GM18505 (cell line): ENCODE measurements around the gene ABCG2.

Experiments used
- ATAC-seq: cut with Tn5 transposase; IDR thresholded peaks from one replicate; pipeline ENCODE4 v1.9.1; 2021; ENCODE audit not compliant: unreplicated experiment
- POLR2A ChIP-seq: IDR thresholded peaks from 4 replicates; pipeline ENCODE4 v1.6.1; 2011; ENCODE audit warnings: borderline replicate concordance; ENCODE audit not compliant: insufficient read depth, insufficient read length; ENCODE audit errors: extremely low read depth

The ABCG2 gene

DNA sequence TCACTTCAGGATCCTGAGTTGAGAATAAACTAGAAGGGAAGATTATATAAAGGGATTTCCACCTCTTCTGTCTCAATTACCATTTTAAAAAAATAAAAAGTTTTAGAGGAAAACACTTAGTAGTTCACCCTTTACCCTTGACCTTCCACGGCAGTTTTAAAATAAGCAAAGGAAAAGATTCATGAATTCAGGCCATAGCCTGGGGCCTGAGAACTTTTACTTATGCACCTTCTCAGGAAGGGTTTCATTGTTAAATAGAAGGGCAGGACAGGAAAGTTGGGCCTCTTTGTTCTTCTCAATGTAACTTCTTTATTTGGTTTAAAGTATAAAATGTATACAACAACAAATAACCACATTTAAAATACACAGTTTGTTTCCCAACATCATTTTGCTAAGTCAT lies 96.1 kb downstream of the ABCG2 start:
- no peak for ATAC-seq
- no peak for TF ChIP-seq POLR2A

DNA sequence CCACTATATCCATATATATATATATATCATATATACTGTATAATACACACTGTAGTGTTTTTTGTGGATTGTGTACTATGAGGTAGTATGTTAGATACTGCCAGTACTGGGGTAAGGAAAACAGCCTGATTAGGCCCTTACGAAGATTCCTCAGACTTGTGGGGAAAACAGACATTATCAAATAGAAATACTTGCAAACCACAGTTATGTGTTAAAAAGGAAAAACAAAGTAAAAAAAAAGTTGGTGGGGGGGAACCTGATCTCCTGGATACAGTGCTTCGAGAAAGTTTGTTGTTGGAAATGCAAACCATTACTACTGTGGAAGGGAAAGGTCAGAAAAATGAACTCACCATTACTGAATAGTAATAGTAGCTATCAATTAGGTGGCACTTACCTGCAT lies 98.0 kb downstream of the ABCG2 start:
- no peak for ATAC-seq
- TF ChIP-seq POLR2A, result no peak

DNA sequence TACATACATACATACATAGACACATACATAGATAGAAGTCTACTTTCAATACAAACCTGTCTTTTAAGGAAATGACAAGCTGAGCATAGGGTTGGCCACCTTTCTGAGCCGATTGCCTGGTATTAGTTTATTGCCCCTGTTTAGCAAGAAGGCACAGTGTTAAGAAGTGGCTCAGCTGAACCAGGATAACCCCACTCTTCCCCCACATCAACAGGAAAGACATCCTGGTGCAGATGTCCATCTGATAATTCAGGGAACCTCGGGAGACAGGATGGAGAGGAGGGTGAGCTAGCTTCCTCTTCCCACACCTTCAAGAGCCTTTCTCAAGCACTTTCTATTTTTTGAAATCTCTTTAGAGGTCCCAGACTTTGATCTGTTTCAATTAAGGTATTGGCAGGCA lies 98.7 kb downstream of the ABCG2 start:
- ATAC-seq, result no peak
- TF ChIP-seq POLR2A, result no peak

DNA sequence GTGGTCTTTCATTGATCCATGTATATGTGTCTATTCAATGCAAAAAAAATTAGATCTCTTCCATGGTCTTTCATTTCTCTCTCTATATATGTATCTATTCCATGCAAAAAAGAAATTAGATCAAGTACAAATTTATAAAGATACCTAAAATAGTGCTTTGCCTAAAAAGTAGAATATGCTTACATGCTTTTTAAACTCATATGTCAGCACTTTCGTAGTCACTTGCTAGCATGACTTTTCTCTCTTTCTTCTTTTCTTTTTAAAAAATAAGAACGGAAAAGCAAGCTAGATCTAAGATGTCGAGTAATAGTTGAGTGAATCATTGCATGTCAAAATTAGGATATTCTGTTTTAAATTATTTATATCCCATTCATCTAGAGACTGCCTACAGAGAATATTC lies 100.1 kb downstream of the ABCG2 start:
- ATAC-seq, result no peak
- no peak for TF ChIP-seq POLR2A

DNA sequence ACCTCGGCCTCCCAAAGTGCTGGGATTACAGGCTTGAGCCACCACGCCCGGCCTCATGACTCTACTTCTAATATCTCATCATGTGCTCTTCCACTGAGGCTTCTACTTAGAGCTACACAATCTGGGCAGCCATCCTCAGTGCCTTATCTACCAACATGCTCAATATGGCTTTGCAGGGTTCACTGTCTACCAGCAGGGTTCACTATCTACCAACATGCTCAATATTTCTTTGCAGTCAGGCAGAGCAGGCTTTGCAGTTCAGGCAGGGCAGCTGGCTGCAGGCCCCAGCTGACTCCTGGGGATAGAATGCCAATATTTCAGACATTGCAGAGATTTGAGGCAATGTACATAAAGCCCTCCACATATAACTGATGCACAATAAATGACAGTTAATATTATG lies 103.5 kb downstream of the ABCG2 start:
- ATAC-seq, result peak; percentile 59
- no peak for TF ChIP-seq POLR2A

DNA sequence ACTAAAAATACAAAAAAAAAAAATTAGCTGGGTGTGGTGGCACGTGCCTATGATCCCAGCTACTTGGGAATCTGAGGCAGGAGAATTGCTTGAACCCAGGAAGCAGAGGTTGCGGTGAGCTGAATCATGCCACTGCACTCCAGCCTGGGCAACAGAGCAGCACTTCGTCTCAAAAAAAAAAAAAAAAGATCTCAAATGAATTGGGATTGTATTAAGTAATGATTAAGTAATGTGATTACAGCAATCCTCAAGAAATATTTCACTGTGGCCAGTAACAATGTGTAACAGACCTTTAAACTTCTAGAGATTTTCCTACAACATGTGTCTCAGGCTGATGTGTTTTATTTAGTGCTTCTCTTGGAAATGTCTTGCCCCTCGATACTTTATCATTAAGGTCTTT lies 104.2 kb downstream of the ABCG2 start:
- no peak for ATAC-seq
- TF ChIP-seq POLR2A, result no peak

DNA sequence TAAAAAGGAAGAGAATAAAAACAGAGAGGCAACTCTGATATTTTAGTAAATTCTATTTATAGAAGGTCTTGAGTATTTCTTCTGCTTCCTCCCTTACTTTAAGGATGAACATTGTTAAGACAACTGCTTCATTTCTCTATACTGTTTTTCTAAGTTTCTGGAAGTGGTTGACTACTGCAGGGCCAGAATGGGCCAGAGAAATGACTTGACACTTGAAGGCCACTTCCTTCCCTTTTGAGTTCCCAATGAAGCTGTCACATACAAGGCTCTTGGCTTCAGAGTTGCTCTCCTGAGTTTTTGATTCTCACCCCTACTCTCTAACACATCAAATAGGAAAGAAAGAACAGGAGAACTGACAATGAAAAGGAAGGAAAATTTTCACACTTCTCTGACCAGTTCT lies 113.4 kb downstream of the ABCG2 start:
- ATAC-seq, result no peak
- no peak for TF ChIP-seq POLR2A

DNA sequence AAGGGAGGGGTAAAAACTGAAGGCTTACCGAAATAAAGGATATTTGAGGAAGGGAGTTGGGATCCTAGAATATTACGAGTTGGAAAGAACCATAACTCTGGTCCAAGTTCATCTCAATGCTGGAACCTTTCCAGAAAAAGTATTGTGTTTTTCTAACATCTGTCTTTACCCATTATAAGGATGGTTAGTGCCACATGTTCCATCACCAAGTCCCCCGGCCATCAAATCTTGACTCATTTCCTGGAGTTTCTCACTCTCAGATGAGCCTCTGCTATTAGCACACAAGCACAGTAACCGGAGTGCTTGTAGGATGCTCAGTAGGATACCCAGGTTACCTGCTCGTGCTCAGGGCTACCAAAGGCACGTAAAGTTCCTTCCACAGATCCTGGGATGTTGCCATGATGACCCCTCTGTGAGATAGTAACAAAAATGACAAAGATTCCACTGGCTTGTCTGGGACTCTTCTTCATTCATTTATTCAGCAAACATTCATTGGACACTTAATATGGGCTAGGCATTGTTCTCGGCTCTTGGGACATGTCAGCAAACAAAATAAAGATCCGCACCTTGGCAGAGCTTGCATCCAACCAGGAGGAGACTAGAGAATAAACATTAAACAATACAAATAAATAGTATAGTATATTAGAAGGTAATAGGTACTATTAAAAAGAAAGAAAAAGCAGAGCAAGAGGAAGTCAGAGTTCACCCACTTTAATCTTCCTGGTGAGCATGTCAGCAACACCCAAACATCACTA lies 114.7 kb downstream of the ABCG2 start:
- no peak for TF ChIP-seq POLR2A

DNA sequence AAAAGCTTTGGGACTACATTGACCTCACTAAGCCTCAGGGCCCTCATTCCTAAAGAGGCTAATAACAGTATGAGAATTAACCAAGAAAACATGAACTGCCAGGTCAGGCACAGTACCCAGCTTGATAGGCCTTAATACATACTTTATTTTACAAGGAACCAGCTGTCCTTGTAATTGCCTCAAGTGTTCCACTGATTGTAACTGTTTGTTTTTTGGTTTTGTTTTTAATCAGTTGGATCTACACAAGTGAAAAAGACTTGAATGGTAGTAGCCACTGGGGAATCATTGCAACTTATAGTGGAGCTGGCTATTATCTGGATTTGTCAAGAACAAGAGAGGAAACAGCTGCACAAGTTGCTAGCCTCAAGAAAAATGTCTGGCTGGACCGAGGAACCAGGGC lies 115.4 kb downstream of the ABCG2 start:
- TF ChIP-seq POLR2A, result no peak
- no peak for ATAC-seq

More for the DNA sequence above, 114.7 kb downstream of the ABCG2 start:
- ATAC-seq, result no peak

DNA sequence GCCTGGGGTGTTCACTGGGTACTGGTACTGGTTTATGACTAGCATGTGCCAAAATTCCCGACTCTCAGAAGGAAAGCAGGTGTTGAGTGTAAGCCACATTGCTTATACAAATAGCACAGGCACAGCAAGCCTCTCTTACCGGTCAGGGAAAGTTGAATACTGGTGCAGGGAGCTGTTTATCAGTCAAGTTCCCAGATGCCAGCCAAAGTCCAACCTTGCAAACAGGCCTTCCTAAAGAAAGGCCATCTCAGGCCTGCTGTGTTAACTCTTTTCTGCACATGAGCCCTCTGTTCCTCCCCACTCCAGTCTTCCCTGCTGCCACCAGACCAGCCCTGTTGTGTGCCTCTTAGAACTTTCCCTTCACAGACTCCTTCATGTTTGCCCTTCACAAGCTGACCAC lies 116.8 kb downstream of the ABCG2 start:
- no peak for TF ChIP-seq POLR2A
- ATAC-seq, result no peak

DNA sequence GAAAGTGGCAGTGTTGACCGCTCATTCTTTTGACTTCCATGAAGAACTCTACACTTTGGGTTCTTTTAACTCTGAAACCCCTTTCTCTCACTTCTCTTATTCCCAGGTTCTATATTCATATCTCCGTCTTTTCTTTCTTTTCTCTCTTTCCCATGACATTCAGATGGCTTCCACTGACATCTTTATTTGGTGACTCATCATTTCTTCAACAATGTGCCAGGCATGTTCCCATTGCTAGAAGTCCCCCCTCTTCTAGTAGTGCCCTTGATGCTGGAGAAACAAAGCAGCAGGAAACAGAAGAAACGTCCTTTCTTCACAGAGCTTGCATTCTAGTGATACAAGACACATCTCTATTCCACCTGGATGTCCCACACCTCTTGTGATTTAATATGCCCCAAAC lies 117.7 kb downstream of the ABCG2 start:
- TF ChIP-seq POLR2A, result no peak
- no peak for ATAC-seq
